ENCODE results near the gene TCP11L2.

The TCP11L2 gene

GRCh38 chr12:106301611-106302321 is 767 bp upstream of the TCP11L2 start (continued):
- TF ChIP-seq ZNF621 (tag by site-specific recombination; IDR thresholded peaks at IDR 0.05) (no peak), ZEB2 (tag by site-specific recombination; IDR thresholded peaks at IDR 0.05) (peak; percentile 8; the same call in 1 of the 2 replicates), ZNF544 (tag by site-specific recombination; IDR thresholded peaks at IDR 0.05) (no peak), ZFHX2 (tag by site-specific recombination; conservative IDR thresholded peaks at IDR 0.05) (peak; percentile 83), ZNF701 (tag by site-specific recombination; IDR thresholded peaks at IDR 0.05) (no peak), ZBTB17 (tag by site-specific recombination; IDR thresholded peaks at IDR 0.05) (peak; percentile 37), PATZ1 (tag by site-specific recombination; IDR thresholded peaks at IDR 0.05) (peak; percentile 43), ZNF114 (tag by site-specific recombination; IDR thresholded peaks at IDR 0.05) (no peak), REPIN1 (tag by site-specific recombination; IDR thresholded peaks at IDR 0.05; ENCODE audit: low read depth) (0 out of 2 replicates have a peak, but pooled peaks have one; percentile 37), GLI2 (tag by site-specific recombination; IDR thresholded peaks at IDR 0.05; ENCODE audit: borderline replicate concordance, low read depth) (no peak), ZNF280C (tag by site-specific recombination; IDR thresholded peaks at IDR 0.05) (no peak), BCL11B (tag by site-specific recombination; IDR thresholded peaks at IDR 0.05; ENCODE audit: low read depth) (no peak), ZNF10 (tag by site-specific recombination; IDR thresholded peaks at IDR 0.05) (no peak), KLF7 (tag by site-specific recombination; IDR thresholded peaks at IDR 0.05; ENCODE audit: borderline replicate concordance) (0 out of 2 replicates have a peak, but pooled peaks have one; percentile 64), ZSCAN5A (tag by site-specific recombination; IDR thresholded peaks at IDR 0.05) (no peak), FEZF1 (tag by site-specific recombination; IDR thresholded peaks at IDR 0.05) (peak; percentile 75), ZBTB8A (tag by site-specific recombination; IDR thresholded peaks at IDR 0.05) (peak; percentile 79), KLF17 (tag by site-specific recombination; IDR thresholded peaks at IDR 0.05) (peak; percentile 76), ZNF704 (tag by site-specific recombination; IDR thresholded peaks at IDR 0.05) (no peak), PRDM6 (tag by site-specific recombination; IDR thresholded peaks at IDR 0.05) (peak; percentile 75)
- TF ChIP-seq, protein P1, sequence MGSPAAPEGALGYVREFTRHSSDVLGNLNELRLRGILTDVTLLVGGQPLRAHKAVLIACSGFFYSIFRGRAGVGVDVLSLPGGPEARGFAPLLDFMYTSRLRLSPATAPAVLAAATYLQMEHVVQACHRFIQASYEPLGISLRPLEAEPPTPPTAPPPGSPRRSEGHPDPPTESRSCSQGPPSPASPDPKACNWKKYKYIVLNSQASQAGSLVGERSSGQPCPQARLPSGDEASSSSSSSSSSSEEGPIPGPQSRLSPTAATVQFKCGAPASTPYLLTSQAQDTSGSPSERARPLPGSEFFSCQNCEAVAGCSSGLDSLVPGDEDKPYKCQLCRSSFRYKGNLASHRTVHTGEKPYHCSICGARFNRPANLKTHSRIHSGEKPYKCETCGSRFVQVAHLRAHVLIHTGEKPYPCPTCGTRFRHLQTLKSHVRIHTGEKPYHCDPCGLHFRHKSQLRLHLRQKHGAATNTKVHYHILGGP (tag by site-specific recombination; IDR thresholded peaks at IDR 0.05), result no peak
- TF ChIP-seq, protein P2, sequence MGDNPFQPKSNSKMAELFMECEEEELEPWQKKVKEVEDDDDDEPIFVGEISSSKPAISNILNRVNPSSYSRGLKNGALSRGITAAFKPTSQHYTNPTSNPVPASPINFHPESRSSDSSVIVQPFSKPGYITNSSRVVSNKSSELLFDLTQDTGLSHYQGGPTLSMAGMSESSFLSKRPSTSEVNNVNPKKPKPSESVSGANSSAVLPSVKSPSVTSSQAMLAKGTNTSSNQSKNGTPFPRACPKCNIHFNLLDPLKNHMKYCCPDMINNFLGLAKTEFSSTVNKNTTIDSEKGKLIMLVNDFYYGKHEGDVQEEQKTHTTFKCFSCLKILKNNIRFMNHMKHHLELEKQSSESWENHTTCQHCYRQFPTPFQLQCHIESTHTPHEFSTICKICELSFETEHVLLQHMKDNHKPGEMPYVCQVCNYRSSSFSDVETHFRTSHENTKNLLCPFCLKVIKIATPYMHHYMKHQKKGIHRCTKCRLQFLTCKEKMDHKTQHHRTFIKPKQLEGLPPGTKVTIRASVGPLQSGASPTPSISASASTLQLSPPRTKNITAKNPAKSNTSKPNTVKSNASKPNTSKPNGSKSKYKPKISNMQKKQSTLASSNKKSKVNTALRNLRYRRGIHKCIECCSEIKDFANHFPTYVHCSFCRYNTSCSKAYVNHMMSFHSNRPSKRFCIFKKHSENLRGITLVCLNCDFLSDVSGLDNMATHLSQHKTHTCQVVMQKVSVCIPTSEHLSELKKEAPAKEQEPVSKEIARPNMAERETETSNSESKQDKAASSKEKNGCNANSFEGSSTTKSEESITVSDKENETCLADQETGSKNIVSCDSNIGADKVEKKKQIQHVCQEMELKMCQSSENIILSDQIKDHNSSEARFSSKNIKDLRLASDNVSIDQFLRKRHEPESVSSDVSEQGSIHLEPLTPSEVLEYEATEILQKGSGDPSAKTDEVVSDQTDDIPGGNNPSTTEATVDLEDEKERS (tag by site-specific recombination; IDR thresholded peaks at IDR 0.05), result no peak
- TF ChIP-seq, protein P3, sequence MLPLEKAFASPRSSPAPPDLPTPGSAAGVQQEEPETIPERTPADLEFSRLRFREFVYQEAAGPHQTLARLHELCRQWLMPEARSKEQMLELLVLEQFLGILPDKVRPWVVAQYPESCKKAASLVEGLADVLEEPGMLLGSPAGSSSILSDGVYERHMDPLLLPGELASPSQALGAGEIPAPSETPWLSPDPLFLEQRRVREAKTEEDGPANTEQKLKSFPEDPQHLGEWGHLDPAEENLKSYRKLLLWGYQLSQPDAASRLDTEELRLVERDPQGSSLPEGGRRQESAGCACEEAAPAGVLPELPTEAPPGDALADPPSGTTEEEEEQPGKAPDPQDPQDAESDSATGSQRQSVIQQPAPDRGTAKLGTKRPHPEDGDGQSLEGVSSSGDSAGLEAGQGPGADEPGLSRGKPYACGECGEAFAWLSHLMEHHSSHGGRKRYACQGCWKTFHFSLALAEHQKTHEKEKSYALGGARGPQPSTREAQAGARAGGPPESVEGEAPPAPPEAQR (tag by site-specific recombination; IDR thresholded peaks at IDR 0.05), result no peak
